Neural cell (in vitro differentiated cells): ENCODE results near the gene FAM83C. TPM values are rescaled to one million over a fixed set of nuclear protein-coding genes. Genes with fewer than 3 reads are reported as not detected.

Experiments used
- H2AFZ ChIP-seq: fragments of 200-600, 300-800 bp; sonication (generic), shearing (Covaris generic); 2 replicates; pipeline ENCODE4 v1.6.0; 2014; ENCODE audit warnings: low read depth, mild to moderate bottlenecking, antibody characterized with exemption, low read length, moderate library complexity
- H3F3A ChIP-seq: fragments of 200-600 bp; shearing (Covaris generic); 2 replicates; pipeline ENCODE4 v1.6.1; 2016; ENCODE audit warnings: mild to moderate bottlenecking, moderate library complexity, mixed read lengths, antibody characterized with exemption, low read length; ENCODE audit not compliant: insufficient read depth, poor library complexity, severe bottlenecking
- H3K27ac ChIP-seq: fragments of 200-600, 300-800 bp; sonication (generic), shearing (Covaris generic); 2 replicates; pipeline ENCODE4 v1.5.1; 2014; ENCODE audit warnings: mild to moderate bottlenecking, low read length, moderate library complexity
- H3K27me3 ChIP-seq: fragments of 300-800, 200-600 bp; sonication (generic), shearing (Covaris generic); 2 replicates; pipeline ENCODE4 v1.6.0; 2014; ENCODE audit warnings: mild to moderate bottlenecking, low read depth, low read length, moderate library complexity; ENCODE audit not compliant: insufficient read depth
- H3K36me3 ChIP-seq: fragments of 300-800, 200-600 bp; sonication (generic), shearing (Covaris generic); 2 replicates; pipeline ENCODE4 v1.5.1; 2014; ENCODE audit warnings: mild to moderate bottlenecking, antibody characterized with exemption, low read length, moderate library complexity; ENCODE audit not compliant: insufficient read depth
- H3K4me2 ChIP-seq: fragments of 300-800, 200-600 bp; sonication (generic), shearing (Covaris generic); 2 replicates; pipeline ENCODE4 v1.6.0; 2014; ENCODE audit warnings: mild to moderate bottlenecking, low read length
- H3K4me3 ChIP-seq: fragments of 300-800, 200-600 bp; sonication (generic), shearing (Covaris generic); 2 replicates; pipeline ENCODE4 v1.5.1; 2014; ENCODE audit warnings: mild to moderate bottlenecking, low read length, moderate library complexity
- H3K79me2 ChIP-seq: fragments of 200-600 bp; shearing (Covaris generic); replicated peaks from 2 replicates; pipeline ENCODE4 v1.6.0; 2014; ENCODE audit warnings: mild to moderate bottlenecking, low read length, moderate library complexity; ENCODE audit not compliant: insufficient read depth
- H3K9ac ChIP-seq: fragments of 300-800, 200-600 bp; sonication (generic), shearing (Covaris generic); 2 replicates; pipeline ENCODE4 v1.6.1; 2016; ENCODE audit warnings: mild to moderate bottlenecking, low read length, mixed read lengths
- H3K9me2 ChIP-seq: fragments of 200-600 bp; shearing (Covaris generic); 2 replicates; pipeline ENCODE4 v1.6.1; 2016; ENCODE audit warnings: mild to moderate bottlenecking, low read length, mixed read lengths; ENCODE audit not compliant: insufficient read depth
- H3K9me3 ChIP-seq: fragments of 200-600, 300-800 bp; sonication (generic), shearing (Covaris generic); 2 replicates; pipeline ENCODE4 v1.6.1; 2016; ENCODE audit warnings: mild to moderate bottlenecking, mixed run types, low read length, moderate library complexity, mixed read lengths
- H4K20me1 ChIP-seq: fragments of 200-600 bp; shearing (Covaris generic); 2 replicates; pipeline ENCODE4 v1.6.1; 2016; ENCODE audit warnings: mild to moderate bottlenecking, mixed run types; ENCODE audit not compliant: insufficient read depth
- EP300 ChIP-seq: fragments of 450-650 bp; conservative IDR thresholded peaks from 2 replicates; pipeline ENCODE4 v1.6.1; 2014; ENCODE audit warnings: antibody characterized with exemption, mild to moderate bottlenecking, moderate library complexity; ENCODE audit not compliant: poor library complexity, severe bottlenecking
- EZH2 ChIP-seq: fragments of 200-600, 300-800 bp; shearing (Covaris generic), sonication (generic); IDR thresholded peaks from 2 replicates; pipeline ENCODE4 v1.6.1; 2014; ENCODE audit warnings: antibody characterized with exemption, low read length, borderline replicate concordance, mild to moderate bottlenecking; ENCODE audit not compliant: insufficient read depth, poor library complexity, severe bottlenecking
- MXI1 ChIP-seq: fragments of 450-650 bp; conservative IDR thresholded peaks from 2 replicates; pipeline ENCODE4 v1.6.1; 2014; ENCODE audit warnings: antibody characterized with exemption, mild to moderate bottlenecking; ENCODE audit not compliant: poor library complexity, severe bottlenecking
- POLR2AphosphoS5 ChIP-seq: IDR thresholded peaks from 2 replicates; pipeline ENCODE4 v1.6.1; 2012
- RAD21 ChIP-seq: fragments of 450-650 bp; conservative IDR thresholded peaks from 2 replicates; pipeline ENCODE4 v1.6.1; 2014; ENCODE audit warnings: antibody characterized with exemption, mild to moderate bottlenecking, moderate library complexity
- SMC3 ChIP-seq: fragments of 450-650 bp; conservative IDR thresholded peaks from 2 replicates; pipeline ENCODE4 v1.6.1; 2014; ENCODE audit warnings: antibody characterized with exemption, mild to moderate bottlenecking, moderate library complexity; ENCODE audit not compliant: poor library complexity
- TAF1 ChIP-seq: IDR thresholded peaks from 2 replicates; pipeline ENCODE4 v1.6.1; 2012; ENCODE audit warnings: low read depth
- polyA plus RNA-seq: library from polyadenylated mRNA; depleted of rRNA; stranded (reverse); fragments of >200 nt; gene quantifications from 2 replicates; pipeline ENCODE4 v1.2.3, GENCODE V29; 2014
- TF ChIP-seq, protein P1 (sequence below): IDR thresholded peaks from 2 replicates; pipeline ENCODE4 v1.6.1; 2012; ENCODE audit warnings: borderline replicate concordance
- TF ChIP-seq, protein P2 (sequence below): fragments of 450-650 bp; IDR thresholded peaks from 2 replicates; pipeline ENCODE4 v1.5.1; 2014; ENCODE audit warnings: antibody characterized with exemption, mild to moderate bottlenecking, moderate library complexity; ENCODE audit not compliant: poor library complexity, severe bottlenecking

Gene FAM83C
- polyA plus RNA-seq, 1 donor from 2014 or later, result not detected

DNA sequence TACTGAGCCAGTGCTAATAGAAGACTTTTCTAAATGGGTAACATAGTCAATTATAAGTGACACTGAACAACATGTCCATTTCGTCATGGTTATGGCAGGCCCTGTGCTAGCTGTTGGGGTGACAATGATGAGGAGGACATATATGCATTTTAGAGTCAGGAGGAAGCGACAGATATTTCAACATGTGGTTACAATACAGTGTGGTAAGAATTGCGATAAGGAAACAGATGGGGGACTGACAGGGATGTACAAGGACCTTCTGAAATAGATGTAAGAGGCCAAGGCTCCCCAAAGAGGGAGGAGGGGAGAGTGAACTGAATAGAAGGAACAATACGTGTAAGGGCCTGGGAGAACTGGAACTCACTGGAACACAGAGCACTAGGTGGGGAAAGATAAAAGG is 54.1 kb downstream of the FAM83C start:
- TF ChIP-seq POLR2AphosphoS5 (no peak), EP300 (no peak), RAD21 (no peak), EZH2 (no peak), TAF1 (no peak), SMC3 (no peak), MXI1 (no peak)
- TF ChIP-seq, protein P1, sequence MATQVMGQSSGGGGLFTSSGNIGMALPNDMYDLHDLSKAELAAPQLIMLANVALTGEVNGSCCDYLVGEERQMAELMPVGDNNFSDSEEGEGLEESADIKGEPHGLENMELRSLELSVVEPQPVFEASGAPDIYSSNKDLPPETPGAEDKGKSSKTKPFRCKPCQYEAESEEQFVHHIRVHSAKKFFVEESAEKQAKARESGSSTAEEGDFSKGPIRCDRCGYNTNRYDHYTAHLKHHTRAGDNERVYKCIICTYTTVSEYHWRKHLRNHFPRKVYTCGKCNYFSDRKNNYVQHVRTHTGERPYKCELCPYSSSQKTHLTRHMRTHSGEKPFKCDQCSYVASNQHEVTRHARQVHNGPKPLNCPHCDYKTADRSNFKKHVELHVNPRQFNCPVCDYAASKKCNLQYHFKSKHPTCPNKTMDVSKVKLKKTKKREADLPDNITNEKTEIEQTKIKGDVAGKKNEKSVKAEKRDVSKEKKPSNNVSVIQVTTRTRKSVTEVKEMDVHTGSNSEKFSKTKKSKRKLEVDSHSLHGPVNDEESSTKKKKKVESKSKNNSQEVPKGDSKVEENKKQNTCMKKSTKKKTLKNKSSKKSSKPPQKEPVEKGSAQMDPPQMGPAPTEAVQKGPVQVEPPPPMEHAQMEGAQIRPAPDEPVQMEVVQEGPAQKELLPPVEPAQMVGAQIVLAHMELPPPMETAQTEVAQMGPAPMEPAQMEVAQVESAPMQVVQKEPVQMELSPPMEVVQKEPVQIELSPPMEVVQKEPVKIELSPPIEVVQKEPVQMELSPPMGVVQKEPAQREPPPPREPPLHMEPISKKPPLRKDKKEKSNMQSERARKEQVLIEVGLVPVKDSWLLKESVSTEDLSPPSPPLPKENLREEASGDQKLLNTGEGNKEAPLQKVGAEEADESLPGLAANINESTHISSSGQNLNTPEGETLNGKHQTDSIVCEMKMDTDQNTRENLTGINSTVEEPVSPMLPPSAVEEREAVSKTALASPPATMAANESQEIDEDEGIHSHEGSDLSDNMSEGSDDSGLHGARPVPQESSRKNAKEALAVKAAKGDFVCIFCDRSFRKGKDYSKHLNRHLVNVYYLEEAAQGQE, result no peak
- TF ChIP-seq, protein P2, sequence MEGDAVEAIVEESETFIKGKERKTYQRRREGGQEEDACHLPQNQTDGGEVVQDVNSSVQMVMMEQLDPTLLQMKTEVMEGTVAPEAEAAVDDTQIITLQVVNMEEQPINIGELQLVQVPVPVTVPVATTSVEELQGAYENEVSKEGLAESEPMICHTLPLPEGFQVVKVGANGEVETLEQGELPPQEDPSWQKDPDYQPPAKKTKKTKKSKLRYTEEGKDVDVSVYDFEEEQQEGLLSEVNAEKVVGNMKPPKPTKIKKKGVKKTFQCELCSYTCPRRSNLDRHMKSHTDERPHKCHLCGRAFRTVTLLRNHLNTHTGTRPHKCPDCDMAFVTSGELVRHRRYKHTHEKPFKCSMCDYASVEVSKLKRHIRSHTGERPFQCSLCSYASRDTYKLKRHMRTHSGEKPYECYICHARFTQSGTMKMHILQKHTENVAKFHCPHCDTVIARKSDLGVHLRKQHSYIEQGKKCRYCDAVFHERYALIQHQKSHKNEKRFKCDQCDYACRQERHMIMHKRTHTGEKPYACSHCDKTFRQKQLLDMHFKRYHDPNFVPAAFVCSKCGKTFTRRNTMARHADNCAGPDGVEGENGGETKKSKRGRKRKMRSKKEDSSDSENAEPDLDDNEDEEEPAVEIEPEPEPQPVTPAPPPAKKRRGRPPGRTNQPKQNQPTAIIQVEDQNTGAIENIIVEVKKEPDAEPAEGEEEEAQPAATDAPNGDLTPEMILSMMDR, result no peak
- no peaks in the 10 kb centered on the region for H3K79me2 ChIP-seq
- no peaks in the 10 kb centered on the region for H3K9me3 ChIP-seq
- H3K4me2 ChIP-seq, result no peak overlapping the region
- no peak overlapping the region for H2AFZ ChIP-seq
- H3K27me3 ChIP-seq, result no peaks in the 10 kb centered on the region
- H3K9ac ChIP-seq, result no peak overlapping the region
- no peaks in the 10 kb centered on the region for H4K20me1 ChIP-seq
- no peaks in the 10 kb centered on the region for H3K9me2 ChIP-seq
- H3F3A ChIP-seq, result no peaks in the 10 kb centered on the region
- H3K27ac ChIP-seq, result no peak overlapping the region
- no peak overlapping the region for H3K4me3 ChIP-seq
- H3K36me3 ChIP-seq, result no peaks in the 10 kb centered on the region

DNA sequence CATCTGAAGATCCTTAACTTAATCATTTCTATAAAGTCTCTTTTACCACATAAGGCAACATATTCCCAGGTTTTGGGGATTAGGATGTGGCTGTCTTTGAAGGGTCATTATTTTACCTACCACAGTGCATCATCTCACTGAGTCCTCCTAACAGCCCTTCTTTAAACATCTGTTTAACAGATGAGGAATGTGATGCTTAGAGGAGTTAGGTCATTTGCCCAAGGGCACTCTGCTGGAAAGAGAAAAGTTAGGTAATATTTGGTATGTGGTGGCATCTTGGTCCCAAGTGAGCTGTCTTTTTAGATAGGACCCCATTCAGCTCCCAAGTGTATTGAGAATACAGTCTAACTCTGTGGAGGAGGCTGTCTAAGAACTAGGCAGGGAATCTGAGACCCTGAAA is 54.7 kb downstream of the FAM83C start:
- Histone ChIP-seq H3K4me2 (no peak overlapping the region), H3F3A (no peaks in the 10 kb centered on the region), H3K9me2 (no peaks in the 10 kb centered on the region), H4K20me1 (no peaks in the 10 kb centered on the region), H3K27me3 (no peaks in the 10 kb centered on the region), H3K4me3 (no peak overlapping the region), H3K27ac (no peak overlapping the region), H2AFZ (no peak overlapping the region), H3K9me3 (no peaks in the 10 kb centered on the region), H3K9ac (no peak overlapping the region), H3K79me2 (no peaks in the 10 kb centered on the region), H3K36me3 (no peaks in the 10 kb centered on the region)
- TF ChIP-seq, protein P1, result no peak
- TF ChIP-seq EP300, result no peak
